ENCODE data around the gene KANSL1. TPM values are rescaled to one million over a fixed set of nuclear protein-coding genes. Genes with fewer than 3 reads are reported as not detected.

The KANSL1 gene
- total and polyA plus RNA-seq, 9 of the 15 experiments (the other 6 are each of a cell fraction or from before 2014, with no cell fraction given): 3.6 to 55.4 (median 31.8) TPM

DNA sequence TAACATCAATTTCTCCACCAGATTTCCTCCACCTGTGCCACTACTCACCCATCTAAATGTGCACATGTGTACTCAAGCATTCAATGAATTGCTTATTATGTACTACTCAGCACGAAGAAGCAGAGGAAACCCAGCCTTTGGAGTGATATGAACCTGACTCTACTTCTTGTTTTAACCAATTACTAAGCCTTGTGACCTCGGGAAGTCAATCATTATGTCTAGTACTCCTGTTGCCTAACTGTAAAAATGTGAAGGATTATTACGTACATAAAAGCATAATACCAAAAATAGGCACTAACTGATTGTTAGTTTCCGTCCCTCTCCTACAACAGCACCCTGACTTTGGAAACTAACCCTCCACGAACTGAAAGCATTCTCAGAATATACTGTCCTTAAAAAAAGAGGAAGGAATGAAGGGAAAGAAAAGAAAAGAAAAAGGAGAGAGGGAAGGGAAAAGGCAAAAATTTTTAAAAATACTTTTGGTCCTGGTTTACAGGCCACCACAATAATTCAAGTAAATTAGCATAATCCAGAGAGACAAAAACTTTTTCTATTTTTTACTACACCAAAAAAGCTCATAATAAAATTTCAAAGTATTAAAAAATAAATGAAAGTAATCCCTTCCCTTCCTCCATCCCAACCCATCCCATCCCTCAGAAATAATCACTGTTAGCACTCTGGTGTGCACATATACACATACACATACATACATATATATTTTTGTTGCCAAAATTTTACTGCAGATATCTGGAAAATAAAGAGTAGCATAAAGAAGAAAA is 53.6 kb downstream of the KANSL1 start:
- H3K9me1 ChIP-seq (ENCODE audit: control insufficient read depth, insufficient read depth, low read length): peaks cover 3% of the 10 kb centered on the region
- DNase-seq (ENCODE audit: extremely low read depth in 1 of 4, low spot score in 3 of 4) (no peak), FAIRE-seq (no peak), ATAC-seq (no peak)
- no peak overlapping the region for H3K9ac ChIP-seq (ENCODE audit: insufficient read depth in 1 of 2, low read depth in 2 of 2, low read length in 2 of 2)
- ChIA-PET POLR2A (no interaction called here), CTCF (ENCODE audit: low intra/inter-chr PET ratio) (no interaction called here)
- H3K27ac ChIP-seq (ENCODE audit: extremely low read depth, low read depth, low read length): no peak overlapping the region
- no peak for TF ChIP-seq STAG1 (CRISPR knock-in tag; IDR thresholded peaks at IDR 0.05; ENCODE audit: borderline replicate concordance)
- peak; percentile 79 for TF ChIP-seq PCBP2 (IDR thresholded peaks at IDR 0.05; ENCODE audit: low read depth, low read length, poor library complexity, severe bottlenecking)
- TF ChIP-seq L3MBTL2 (IDR thresholded peaks at IDR 0.05): no peak
- 0 out of 2 replicates have a peak, but pooled peaks have one; percentile 32 for TF ChIP-seq MBD1 (CRISPR knock-in tag; IDR thresholded peaks at IDR 0.05)
- no peak for TF ChIP-seq FOXP1 (CRISPR knock-in tag; IDR thresholded peaks at IDR 0.05)
- TF ChIP-seq MAFG (tag; conservative IDR thresholded peaks at IDR 0.05): no peak
- peak; percentile 71 for TF ChIP-seq HNRNPK (IDR thresholded peaks at IDR 0.05; ENCODE audit: low read depth, low read length, poor library complexity, severe bottlenecking)
- peak; percentile 56 for TF ChIP-seq U2AF1 (optimal IDR thresholded peaks at IDR 0.05; ENCODE audit: low read depth, low read length)
- no peak for TF ChIP-seq SIX5 (IDR thresholded peaks at IDR 0.05; ENCODE audit: borderline replicate concordance in 1 of 2, insufficient read depth in 1 of 2, low read depth in 1 of 2, low read length in 2 of 2)
- peaks cover 5% of the 10 kb centered on the region; the same call in 1 of the 3 replicates for H3K36me3 ChIP-seq (ENCODE audit: control insufficient read depth, insufficient read depth, low read length)
- no TSS peak for BruUV-seq (replicated peaks)
- no peaks in the 10 kb centered on the region for H3K9me3 ChIP-seq (replicated peaks; ENCODE audit: control insufficient read depth, insufficient read depth, low read depth, low read length)
- H3K27me3 ChIP-seq (ENCODE audit: control insufficient read depth in 2 of 2, insufficient read depth in 2 of 2, low read length in 2 of 2): no peaks in the 10 kb centered on the region
- H2AFZ ChIP-seq (ENCODE audit: low read depth, low read length): no peak overlapping the region
- peaks cover 13% of the 10 kb centered on the region for H4K20me1 ChIP-seq (replicated peaks; ENCODE audit: control insufficient read depth, insufficient read depth, low read length)
- intact Hi-C loops (cut with micrococcal nuclease) (no loop called here), in situ Hi-C loops (cut with MboI) (no loop called here)
- no peak overlapping the region for H3K4me2 ChIP-seq (ENCODE audit: insufficient read depth, low read length)
- H3K79me2 ChIP-seq (ENCODE audit: control insufficient read depth, insufficient read depth, low read length): peaks cover 96% of the 10 kb centered on the region
- H3K4me1 ChIP-seq (replicated peaks in 1 of 2; ENCODE audit: control insufficient read depth in 2 of 2, insufficient read depth in 2 of 2, low read length in 2 of 2): peaks cover 0 to under 1% of the 10 kb centered on the region in 2 experiments; a peak in 2 of 5 replicates
- no peak overlapping the region for H3K4me3 ChIP-seq
- 54% methylated on average over 5 of the region's 5 CpGs for WGBS (ENCODE audit: insufficient coverage, low coverage, missing lambda C conversion rate)

Measured in K562 (cell line).